NT2/D1 (cell line): Measurements from ENCODE around the gene TRAPPC5.

Experiments
- DNase-seq: peaks from one replicate; pipeline ENCODE4 v3.0.0-alpha.2; 2011; ENCODE audit warnings: low read depth, low spot score
- H3K27me3 ChIP-seq: 2 replicates; pipeline ENCODE4 v1.6.0; 2011; ENCODE audit warnings: mild to moderate bottlenecking; ENCODE audit not compliant: insufficient read length, insufficient read depth
- H3K36me3 ChIP-seq: 2 replicates; pipeline ENCODE4 v1.6.1; 2011; ENCODE audit warnings: mild to moderate bottlenecking, low read length, mixed read lengths; ENCODE audit not compliant: insufficient read depth, insufficient read length
- H3K4me1 ChIP-seq: 2 replicates; pipeline ENCODE4 v1.5.1; 2011; ENCODE audit not compliant: insufficient read depth, insufficient read length
- H3K4me3 ChIP-seq: 2 replicates; pipeline ENCODE4 v1.5.1; 2011; ENCODE audit warnings: low read depth; ENCODE audit not compliant: insufficient read length
- H3K9ac ChIP-seq: 2 replicates; pipeline ENCODE4 v1.6.0; 2011; ENCODE audit warnings: low read depth; ENCODE audit not compliant: insufficient read length
- H3K9me3 ChIP-seq: 2 replicates; pipeline ENCODE4 v1.5.1; 2011; ENCODE audit warnings: mild to moderate bottlenecking, low read length; ENCODE audit not compliant: insufficient read depth
- SUZ12 ChIP-seq: IDR thresholded peaks from 2 replicates; pipeline ENCODE4 v1.6.1; 2011; ENCODE audit not compliant: insufficient read length, insufficient read depth; ENCODE audit errors: extremely low read depth
- YY1 ChIP-seq: IDR thresholded peaks from 2 replicates; pipeline ENCODE4 v1.6.1; 2011; ENCODE audit not compliant: insufficient read length, insufficient read depth
- ZNF274 ChIP-seq: IDR thresholded peaks from 2 replicates; pipeline ENCODE4 v1.6.1; 2011; ENCODE audit warnings: mild to moderate bottlenecking, low read depth, low read length

Gene TRAPPC5

GRCh38 chr19:7670150-7670783, 10.4 kb upstream of the TRAPPC5 start:
- Histone ChIP-seq H3K9ac (no peak overlapping the region), H3K4me1 (peaks cover 2% of the 10 kb centered on the region), H3K27me3 (peaks cover 23% of the 10 kb centered on the region), H3K9me3 (no peaks in the 10 kb centered on the region), H3K4me3 (peak overlapping the region; percentile 37), H3K36me3 (no peaks in the 10 kb centered on the region)
- DNase-seq: no peak
- no peak for TF ChIP-seq YY1
- no peak for TF ChIP-seq SUZ12
- no peak for TF ChIP-seq ZNF274

DNA sequence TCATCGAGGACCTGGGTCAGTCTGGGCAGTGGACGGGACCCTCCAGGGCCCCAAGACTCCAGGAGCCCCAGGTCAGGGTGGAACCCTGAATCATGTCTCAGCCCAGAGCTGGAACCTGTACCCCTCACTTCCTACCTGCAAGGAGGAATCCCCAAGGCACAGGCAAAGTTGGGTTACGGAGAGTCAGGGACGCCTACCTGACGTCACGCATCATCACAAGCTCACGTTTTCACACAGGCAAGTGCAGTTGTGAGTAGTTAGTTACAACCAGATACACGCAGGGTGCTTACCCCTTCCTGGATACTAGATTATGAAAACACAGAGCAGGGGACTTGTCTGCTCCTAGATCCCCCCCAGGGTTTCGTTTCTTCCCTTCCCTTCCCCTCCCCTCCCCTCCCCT, 9.8 kb upstream of the TRAPPC5 start:
- Histone ChIP-seq H3K27me3 (peaks cover 23% of the 10 kb centered on the region), H3K4me3 (no peak overlapping the region), H3K9ac (no peak overlapping the region), H3K36me3 (no peaks in the 10 kb centered on the region), H3K9me3 (no peaks in the 10 kb centered on the region), H3K4me1 (peaks cover 2% of the 10 kb centered on the region)
- no peak for DNase-seq
- TF ChIP-seq SUZ12 (no peak), ZNF274 (no peak), YY1 (no peak)

GRCh38 chr19:7672522-7672921, 8.1 kb upstream of the TRAPPC5 start:
- TF ChIP-seq SUZ12 (no peak), ZNF274 (no peak), YY1 (no peak)
- H3K36me3 ChIP-seq: no peaks in the 10 kb centered on the region
- H3K27me3 ChIP-seq: peaks cover 23% of the 10 kb centered on the region

DNA sequence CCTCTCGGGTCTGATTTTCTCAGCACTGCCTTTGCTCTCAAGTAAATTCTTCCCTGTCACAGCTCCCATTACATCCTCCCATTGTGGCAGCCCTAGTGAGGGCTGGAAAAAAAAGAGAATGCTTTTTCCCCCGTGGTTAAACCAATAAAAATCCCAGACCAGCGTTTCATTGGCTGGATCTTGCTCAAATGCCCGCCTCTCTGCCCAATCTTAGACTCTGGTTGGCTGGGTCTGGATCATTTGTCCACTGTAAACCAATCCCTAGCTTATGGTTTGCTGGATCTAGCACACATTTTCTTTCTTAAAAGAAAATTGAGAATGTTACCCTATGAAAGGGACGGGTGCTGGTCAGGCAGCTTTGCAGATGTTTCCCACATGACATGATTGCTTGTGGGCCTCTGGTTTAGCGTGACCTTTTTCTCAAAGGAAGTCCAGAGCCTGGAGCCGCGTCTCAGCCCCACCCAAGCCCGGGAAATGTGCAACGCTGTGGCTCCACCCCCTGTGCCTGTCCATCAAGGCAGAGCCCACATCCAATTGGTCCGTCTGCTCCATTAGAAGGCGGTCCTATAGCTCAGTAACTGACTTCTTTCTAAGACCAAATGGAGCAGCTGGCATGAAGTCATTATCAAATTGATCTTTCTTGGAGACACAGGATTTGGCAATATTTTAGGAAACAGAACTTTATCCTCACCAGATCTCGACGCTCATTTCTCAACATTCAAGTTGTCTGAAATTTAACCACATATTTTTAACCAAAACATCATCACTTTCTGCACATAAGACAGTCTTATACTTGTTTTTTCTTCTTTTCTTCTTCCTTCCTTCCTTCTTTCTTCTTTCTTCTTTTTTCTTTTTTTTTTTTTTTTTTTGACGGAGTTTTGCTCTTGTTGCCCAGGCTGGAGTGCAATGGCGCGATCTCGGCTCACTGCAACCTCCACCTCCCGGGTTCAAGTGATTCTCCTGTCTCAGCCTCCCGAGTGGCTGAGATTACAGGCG, 6.3 kb upstream of the TRAPPC5 start:
- TF ChIP-seq YY1 (no peak), SUZ12 (no peak), ZNF274 (no peak)
- Histone ChIP-seq H3K4me1 (peaks cover 13% of the 10 kb centered on the region), H3K27me3 (peaks cover 14% of the 10 kb centered on the region), H3K36me3 (no peaks in the 10 kb centered on the region), H3K4me3 (no peak overlapping the region), H3K9ac (no peak overlapping the region), H3K9me3 (no peaks in the 10 kb centered on the region)
- DNase-seq: peak; percentile 32

More at GRCh38 chr19:7672522-7672921, 8.1 kb upstream of the TRAPPC5 start:
- DNase-seq: no peak
- peaks cover 10% of the 10 kb centered on the region for H3K4me1 ChIP-seq
- no peaks in the 10 kb centered on the region for H3K9me3 ChIP-seq
- no peak overlapping the region for H3K9ac ChIP-seq
- H3K4me3 ChIP-seq: no peak overlapping the region

- Histone ChIP-seq H3K4me3 (no peak overlapping the region), H3K4me1 (peaks cover 17% of the 10 kb centered on the region), H3K36me3 (no peaks in the 10 kb centered on the region), H3K9me3 (no peaks in the 10 kb centered on the region), H3K9ac (no peak overlapping the region), H3K27me3 (no peaks in the 10 kb centered on the region)
- DNase-seq: no peak
- TF ChIP-seq YY1: no peak
- TF ChIP-seq ZNF274: no peak
- no peak for TF ChIP-seq SUZ12
Observed at GRCh38 chr19:7676376-7676775, 4.3 kb upstream of the TRAPPC5 start.

- Histone ChIP-seq H3K9me3 (no peaks in the 10 kb centered on the region), H3K27me3 (no peaks in the 10 kb centered on the region), H3K9ac (no peak within 1 kb of the TSS), H3K4me1 (peaks cover 18% of the 10 kb centered on the region), H3K36me3 (no peaks in the 10 kb centered on the region), H3K4me3 (no peak within 1 kb of the TSS)
- no peak for DNase-seq
- TF ChIP-seq SUZ12: no peak
- no peak for TF ChIP-seq ZNF274
- no peak for TF ChIP-seq YY1
Observed at GRCh38 chr19:7676854-7677253, 3.8 kb upstream of the TRAPPC5 start, which contains the start of gene MCEMP1. Gene MCEMP1 (plus strand): TSS chr19:7677090. CDS start chr19:7677121, 31 bp downstream.
